Measurements from ENCODE around the gene YARS1. TPM values are rescaled to one million over a fixed set of nuclear protein-coding genes. Genes with fewer than 3 reads are reported as not detected.

Gene YARS1
- total RNA-seq, 1 donor from 2014 or later: 45.4 TPM

DNA sequence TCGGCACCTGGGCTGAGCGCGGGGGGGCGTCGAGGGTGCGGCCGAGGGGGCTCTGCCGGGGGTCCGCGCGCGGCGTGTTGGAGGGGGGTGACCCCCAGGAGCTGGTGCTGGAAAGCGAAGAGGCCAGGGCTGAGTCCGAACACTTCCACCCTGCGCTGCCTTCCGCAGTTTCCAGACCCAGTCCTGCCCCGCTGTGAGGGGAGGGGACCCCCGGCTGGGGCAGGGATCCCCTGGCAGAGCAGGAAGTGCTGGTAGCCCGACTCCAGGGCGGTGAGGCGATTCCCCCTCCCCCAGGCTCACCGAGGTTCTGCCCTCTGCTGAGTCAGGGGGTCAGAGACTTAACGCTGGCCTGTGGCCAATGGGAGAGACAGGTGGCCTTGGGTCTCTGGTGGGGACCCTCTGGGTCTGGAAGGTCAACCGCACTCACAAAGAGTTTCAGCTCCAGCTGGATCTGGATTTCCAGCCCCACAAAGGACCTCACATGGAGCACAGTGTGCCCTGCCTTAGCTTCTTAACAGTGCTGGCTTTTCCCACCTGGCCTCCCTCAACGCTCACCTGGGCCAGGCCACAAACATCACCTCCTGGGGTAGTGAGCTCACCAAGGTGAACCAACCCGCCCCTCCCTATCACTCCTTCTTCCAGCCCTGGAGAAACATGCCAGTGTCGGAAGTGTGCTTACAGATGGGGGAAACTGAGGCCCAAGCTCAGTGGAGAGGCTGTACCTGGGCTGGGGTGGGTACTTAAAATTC, 74.8 kb downstream of the YARS1 start:
- no peak for DNase-seq

DNA sequence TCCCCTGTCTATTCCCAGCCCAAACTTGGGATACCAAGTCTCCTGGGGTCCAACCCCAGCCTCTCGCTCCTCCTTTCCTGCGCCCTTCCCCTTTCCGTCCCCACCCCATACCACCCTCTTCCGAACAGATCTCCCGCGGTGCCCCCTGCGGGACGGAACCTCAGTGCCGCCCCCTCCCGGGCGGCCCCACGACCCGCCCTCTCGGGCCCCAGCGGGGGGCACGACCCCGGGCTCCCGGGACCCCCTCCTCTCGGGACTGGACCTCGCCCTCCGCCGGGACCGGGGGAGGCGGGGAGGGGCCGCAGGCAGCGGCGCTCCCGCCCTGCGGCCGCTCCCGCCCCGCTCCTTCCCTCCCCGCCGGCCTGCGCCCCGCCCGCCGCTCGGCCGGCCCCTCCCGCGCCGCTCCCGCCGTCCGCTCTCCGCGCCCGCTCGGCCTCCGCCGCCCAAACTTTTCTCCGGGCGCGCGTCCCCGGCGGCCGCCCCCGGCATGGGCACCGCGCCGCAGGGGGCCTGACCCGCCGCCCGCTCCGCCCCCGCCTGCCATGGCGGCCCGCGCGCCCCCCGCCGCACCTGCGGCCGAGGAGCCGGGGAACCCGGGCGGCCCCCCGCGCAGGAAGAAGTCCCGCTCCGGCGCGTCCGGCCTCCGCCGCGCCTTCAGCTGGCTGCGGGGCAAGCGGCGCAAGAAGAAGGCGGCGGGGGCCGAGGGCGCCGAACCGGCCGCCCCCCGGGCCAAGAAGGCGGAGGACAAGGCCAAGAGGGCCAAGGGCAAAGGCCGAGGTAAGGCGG, 75.6 kb downstream of the YARS1 start:
- no peak for DNase-seq

DNA sequence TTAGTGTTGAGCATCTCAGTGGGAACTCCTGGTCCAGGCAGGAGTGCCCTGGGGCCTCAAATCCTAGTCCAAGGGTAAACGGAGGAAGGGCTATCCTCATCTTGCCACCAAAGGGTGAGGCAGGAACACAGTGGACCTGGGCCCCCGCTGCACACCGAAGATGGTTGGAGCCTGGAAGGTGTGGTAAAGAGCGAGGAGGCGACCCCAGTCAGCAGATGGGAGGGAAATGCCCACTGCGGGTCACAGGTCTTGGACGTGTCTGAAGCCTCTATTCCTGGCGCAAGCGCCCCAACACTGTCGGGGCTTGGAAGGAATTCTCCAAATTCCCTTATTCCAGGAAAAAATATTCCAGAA, 76.1 kb downstream of the YARS1 start:
- DNase-seq: no peak

- DNase-seq: no peak
These were observed 80.1 kb downstream of the YARS1 start for GRCh38 chr1:32736812-32737791.

DNA sequence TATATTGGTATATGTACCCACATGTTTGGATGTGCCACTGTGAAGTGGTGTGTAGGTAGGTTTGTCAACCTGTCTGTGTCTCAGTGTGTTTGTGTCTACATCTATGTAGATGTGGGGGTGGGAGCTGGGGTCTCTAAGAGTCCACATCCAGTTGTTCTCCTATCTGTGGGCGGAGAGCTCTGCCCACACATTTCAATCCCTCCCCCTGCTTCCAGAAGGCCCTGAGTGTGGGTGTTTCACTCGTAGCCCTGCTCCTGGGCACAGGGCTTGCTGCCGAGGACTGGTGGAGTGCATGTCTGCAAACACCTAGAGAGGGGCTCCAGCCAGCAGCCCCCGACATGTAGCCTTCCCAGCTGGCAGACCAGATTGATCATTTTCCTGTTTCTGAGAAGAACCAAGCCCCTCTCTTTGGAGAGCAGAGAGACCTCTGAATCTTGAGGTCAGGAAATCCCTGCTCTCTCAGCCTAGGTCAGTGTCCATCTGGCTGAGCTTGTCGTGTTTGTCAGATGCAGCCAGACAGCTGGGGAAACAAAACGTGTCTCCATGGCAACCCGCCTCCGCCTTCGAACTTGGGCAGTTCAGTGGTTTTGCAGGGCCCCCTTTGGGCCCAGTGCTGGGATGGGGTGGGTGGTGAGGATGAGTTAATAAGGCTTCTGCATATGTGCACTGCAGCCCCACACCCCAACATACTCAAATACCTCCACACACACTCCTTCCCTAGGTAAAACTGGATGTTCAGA, 83.4 kb downstream of the YARS1 start:
- DNase-seq: no peak

GRCh38 chr1:32729254-32730046, 87.7 kb downstream of the YARS1 start:
- no peak for DNase-seq

GRCh38 chr1:32728413-32729077, 88.6 kb downstream of the YARS1 start:
- DNase-seq: no peak

DNA sequence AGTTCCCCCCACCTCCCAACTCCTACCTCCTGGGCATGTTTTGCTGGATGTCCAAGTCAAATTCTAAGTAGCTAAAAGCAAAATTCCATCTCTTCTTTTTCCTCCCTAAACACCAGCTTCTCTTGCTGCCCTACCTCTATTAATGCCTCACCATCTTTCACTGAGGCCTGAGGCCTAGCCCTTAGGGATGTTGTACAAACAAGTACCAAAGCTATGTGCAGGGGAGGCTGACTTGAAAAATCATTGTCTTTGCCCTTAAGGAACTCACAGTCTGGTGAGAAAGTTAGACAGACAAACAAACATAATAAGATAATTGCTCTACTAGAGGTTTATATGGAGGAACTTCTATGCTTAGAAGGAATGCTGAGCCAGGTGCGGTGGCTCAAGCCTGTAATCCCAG, 89.3 kb downstream of the YARS1 start:
- no peak for DNase-seq

GRCh38 chr1:32725615-32725982, 91.6 kb downstream of the YARS1 start:
- DNase-seq: no peak

Other genes starting within 250 kb of the YARS1 start
- gene ZBTB8OS, start 166.8 kb downstream of the YARS1 start, total RNA-seq: 20.3 TPM
- 109 TPM for gene RBBP4, start 166.2 kb downstream of the YARS1 start, total RNA-seq
- gene SYNC, start 114.6 kb downstream of the YARS1 start, total RNA-seq: 9.3 TPM
- 29.7 TPM for gene S100PBP, start 295 bp upstream of the YARS1 start, total RNA-seq
- gene FNDC5, start 53.6 kb upstream of the YARS1 start, total RNA-seq: 25.4 TPM
- not detected for gene HPCA, start 69.1 kb upstream of the YARS1 start, total RNA-seq
- gene TMEM54, start 84.0 kb upstream of the YARS1 start, total RNA-seq: 18.3 TPM
- 9.7 TPM for gene RNF19B, start 147.5 kb upstream of the YARS1 start, total RNA-seq
- 65.9 TPM for gene AK2, start 219.5 kb upstream of the YARS1 start, total RNA-seq

Measured in skin of body (tissue), 2 donors.